SH-SY5Y (cell line): ENCODE results near the gene GALNT2.

Source experiments
- GATA2 ChIP-seq: IDR thresholded peaks from 2 replicates; pipeline ENCODE4 v1.6.1; 2011; ENCODE audit warnings: mild to moderate bottlenecking, low read depth, low read length
- GATA3 ChIP-seq: IDR thresholded peaks from 2 replicates; pipeline ENCODE4 v1.6.1; 2011; ENCODE audit warnings: low read depth, mild to moderate bottlenecking, low read length, moderate library complexity

DNA sequence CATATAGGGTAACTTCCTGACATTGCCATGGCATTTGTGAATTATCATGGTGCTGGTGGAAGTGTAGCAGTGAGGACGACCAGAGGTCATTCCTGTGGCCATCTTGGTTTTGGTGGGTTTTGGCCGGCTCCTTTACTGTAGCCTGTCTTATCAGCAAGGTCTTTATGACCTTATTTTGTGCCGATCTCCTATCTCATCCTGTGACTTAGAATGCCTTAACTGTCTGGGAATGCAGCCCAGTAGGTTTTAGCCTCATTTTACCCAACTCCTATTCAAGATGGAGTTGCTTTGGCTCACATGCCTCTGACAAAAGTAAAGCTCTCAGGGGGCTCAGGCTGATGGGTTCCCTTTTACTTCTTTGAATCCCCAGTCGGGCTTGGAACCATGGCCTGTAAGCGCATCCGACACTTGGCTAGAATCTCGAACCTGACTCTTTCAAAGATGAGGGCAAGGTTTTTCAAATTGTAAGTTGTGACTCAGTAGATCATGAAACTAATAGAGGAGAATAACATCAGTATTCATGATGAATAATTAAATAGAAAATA is 85.0 kb downstream of the GALNT2 start:
- TF ChIP-seq GATA3 (no peak), GATA2 (no peak)
